Vagina (tissue), 2 donors: ENCODE data around the gene GBP7.

ENCODE experiments used
- CTCF ChIP-seq, 3 experiments: fragments of 450-650 bp in 2 of 3; fragments of 200-600 bp in 1 of 3; sonication (generic) in 1 of 3; IDR thresholded peaks; one replicate each; pipeline ENCODE4 v1.5.1; 2017 to 2019; ENCODE audit warnings: antibody characterized with exemption in 3 of 3, mild to moderate bottlenecking in 2 of 3, moderate library complexity in 2 of 3
- POLR2A ChIP-seq, 2 donors: fragments of 450-650 bp; IDR thresholded peaks; one replicate each; pipeline ENCODE4 v1.6.1; 2017; ENCODE audit warnings: antibody characterized with exemption in 2 of 2, mild to moderate bottlenecking in 2 of 2, moderate library complexity in 2 of 2

GRCh38 chr1:89171067-89171438 lies 4.8 kb downstream of the GBP7 start:
- TF ChIP-seq CTCF (IDR thresholded peaks at IDR 0.05): no peak
- no peak for TF ChIP-seq POLR2A (IDR thresholded peaks at IDR 0.05)
